Hindlimb muscle (tissue), 1 donor: ENCODE data around the gene PROKR2. TPM values are rescaled to one million over a fixed set of nuclear protein-coding genes. Genes with fewer than 3 reads are reported as not detected.

ENCODE experiments used
- DNase-seq: peaks from one replicate; pipeline ENCODE4 v3.0.0-alpha.2; 2013
- polyA plus RNA-seq: library from polyadenylated mRNA; unstranded; fragments of 120-200 nt; gene quantifications from one replicate; pipeline ENCODE4 v1.2.1, GENCODE V29; 2013; ENCODE audit not compliant: insufficient read length

Gene PROKR2
- polyA plus RNA-seq, 1 donor = not detected

GRCh38 chr20:5279661-5280060 lies 37.1 kb downstream of the PROKR2 start:
- no peak for DNase-seq

- DNase-seq = no peak
Measured at GRCh38 chr20:5272268-5272667, 44.5 kb downstream of the PROKR2 start.

GRCh38 chr20:5270603-5271002 lies 46.2 kb downstream of the PROKR2 start:
- no peak for DNase-seq

- DNase-seq = no peak
Measured at GRCh38 chr20:5268449-5268848, 48.3 kb downstream of the PROKR2 start.

- DNase-seq = no peak
Measured at GRCh38 chr20:5267092-5267491, 49.7 kb downstream of the PROKR2 start.

Other genes starting within 250 kb of the PROKR2 start
- gene TMEM230, start 203.9 kb downstream of the PROKR2 start, polyA plus RNA-seq = 88.8 TPM
- 54.9 TPM for gene PCNA, start 197.0 kb downstream of the PROKR2 start, polyA plus RNA-seq
- gene CDS2, start 189.9 kb downstream of the PROKR2 start, polyA plus RNA-seq = 19.3 TPM